BLaER1 treated with 17β-estradiol and CSF1 and Interleukin-3, amounts not matched to agents 10 nM and 100 nM (cell line): ENCODE measurements around the gene PGRMC2.
A peak's percentile ranks its signal among the peaks of the same experiment; 100 is the strongest.

Source experiments
- H3K27ac ChIP-seq, 11 experiments: shearing (Covaris generic); formaldehyde crosslinking; 2 replicates each; pipeline ENCODE4 v1.8.1; 2022
- H3K27me3 ChIP-seq, 11 experiments: shearing (Covaris generic); formaldehyde crosslinking; 2 replicates each; pipeline ENCODE4 v1.8.1; 2022
- H3K36me3 ChIP-seq, 11 experiments: shearing (Covaris generic); formaldehyde crosslinking; 2 replicates each; pipeline ENCODE4 v1.8.1; 2022
- H3K4me1 ChIP-seq, 10 experiments: shearing (Covaris generic); formaldehyde crosslinking; 2 replicates each; pipeline ENCODE4 v1.8.1; 2022
- H3K4me2 ChIP-seq, 11 experiments: shearing (Covaris generic); formaldehyde crosslinking; 2 replicates each; pipeline ENCODE4 v1.8.1; 2022
- H3K4me3 ChIP-seq, 10 experiments: shearing (Covaris generic); formaldehyde crosslinking; 2 replicates each; pipeline ENCODE4 v1.8.1; 2022
- H3K9ac ChIP-seq, 11 experiments: shearing (Covaris generic); formaldehyde crosslinking; 2 replicates each; pipeline ENCODE4 v1.8.1; 2022
- H3K9me3 ChIP-seq, 11 experiments: shearing (Covaris generic); formaldehyde crosslinking; replicated peaks in 1 of 11; 2 replicates each; pipeline ENCODE4 v1.8.1; 2022
- H4K20me1 ChIP-seq, 11 experiments: shearing (Covaris generic); formaldehyde crosslinking; 2 replicates each; pipeline ENCODE4 v1.8.1; 2022
- Cebpa-rat ChIP-seq, 11 experiments: shearing (Covaris generic); IDR thresholded peaks; 2 replicates each; pipeline ENCODE4 v1.8.1; 2022

The PGRMC2 gene

GRCh38 chr4:128303986-128304385, 16.4 kb upstream of the PGRMC2 start:
- Histone ChIP-seq H3K27ac (no peak overlapping the region), H3K9me3 (no peaks in the 10 kb centered on the region), H3K4me3 (no peak overlapping the region), H3K9ac (no peak overlapping the region), H3K4me2 (no peak overlapping the region), H3K27me3 (no peaks in the 10 kb centered on the region), H3K36me3 (peaks cover 8 to 56% (median 26%) of the 10 kb centered on the region in 11 experiments; a peak in 18 of 22 replicates), H4K20me1 (no peaks in the 10 kb centered on the region), H3K4me1 (no peaks in the 10 kb centered on the region)
- no peak for TF ChIP-seq Cebpa-rat (IDR thresholded peaks at IDR 0.05)

- H3K9ac ChIP-seq = no peak overlapping the region
- H3K36me3 ChIP-seq = peaks cover 8 to 51% (median 22%) of the 10 kb centered on the region in 11 experiments; a peak in 16 of 22 replicates
- no peaks in the 10 kb centered on the region for H4K20me1 ChIP-seq
- no peak for TF ChIP-seq Cebpa-rat (IDR thresholded peaks at IDR 0.05)
- no peak overlapping the region for H3K4me3 ChIP-seq
- no peaks in the 10 kb centered on the region for H3K9me3 ChIP-seq
- no peak overlapping the region for H3K27ac ChIP-seq
- H3K4me2 ChIP-seq = no peak overlapping the region
- no peaks in the 10 kb centered on the region for H3K4me1 ChIP-seq
- H3K27me3 ChIP-seq = no peaks in the 10 kb centered on the region
These were observed 15.8 kb upstream of the PGRMC2 start for GRCh38 chr4:128303405-128303785.

GRCh38 chr4:128301979-128302378, 14.4 kb upstream of the PGRMC2 start:
- no peak for TF ChIP-seq Cebpa-rat (IDR thresholded peaks at IDR 0.05)

GRCh38 chr4:128299848-128300247, 12.2 kb upstream of the PGRMC2 start:
- H3K4me2 ChIP-seq = no peak overlapping the region
- H3K4me3 ChIP-seq = no peak overlapping the region
- H3K9ac ChIP-seq = no peak overlapping the region
- no peak overlapping the region for H3K27ac ChIP-seq
- H3K27me3 ChIP-seq = no peaks in the 10 kb centered on the region
- H4K20me1 ChIP-seq = no peaks in the 10 kb centered on the region
- H3K4me1 ChIP-seq = peaks cover 0 to 1% (median 0%) of the 10 kb centered on the region in 10 experiments; a peak in 5 of 20 replicates
- no peak for TF ChIP-seq Cebpa-rat (IDR thresholded peaks at IDR 0.05)
- no peaks in the 10 kb centered on the region for H3K9me3 ChIP-seq
- H3K36me3 ChIP-seq = peaks cover 4 to 49% (median 19%) of the 10 kb centered on the region in 11 experiments; a peak in 15 of 22 replicates

More at GRCh38 chr4:128301979-128302378, 14.4 kb upstream of the PGRMC2 start:
- no peak overlapping the region for H3K9ac ChIP-seq
- no peaks in the 10 kb centered on the region for H3K9me3 ChIP-seq
- H3K27ac ChIP-seq = no peak overlapping the region
- H3K27me3 ChIP-seq = no peaks in the 10 kb centered on the region
- no peak overlapping the region for H3K4me2 ChIP-seq
- H3K4me3 ChIP-seq = no peak overlapping the region
- H3K4me1 ChIP-seq = no peaks in the 10 kb centered on the region
- peaks cover 5 to 55% (median 21%) of the 10 kb centered on the region in 11 experiments; a peak in 15 of 22 replicates for H3K36me3 ChIP-seq
- no peaks in the 10 kb centered on the region for H4K20me1 ChIP-seq

- no peak for TF ChIP-seq Cebpa-rat (IDR thresholded peaks at IDR 0.05)
These were observed 11.2 kb upstream of the PGRMC2 start for GRCh38 chr4:128298852-128299251.

GRCh38 chr4:128298146-128298758, 10.6 kb upstream of the PGRMC2 start:
- H3K27ac ChIP-seq = no peak overlapping the region
- H3K27me3 ChIP-seq = no peaks in the 10 kb centered on the region
- H3K9me3 ChIP-seq = no peaks in the 10 kb centered on the region
- peaks cover 4 to 38% (median 17%) of the 10 kb centered on the region in 11 experiments; a peak in 13 of 22 replicates for H3K36me3 ChIP-seq
- no peak overlapping the region for H3K4me2 ChIP-seq
- no peak overlapping the region for H3K4me3 ChIP-seq
- no peak for TF ChIP-seq Cebpa-rat (IDR thresholded peaks at IDR 0.05)
- peaks cover 6 to 9% (median 7%) of the 10 kb centered on the region in 10 experiments; a peak in 18 of 20 replicates for H3K4me1 ChIP-seq
- H4K20me1 ChIP-seq = no peaks in the 10 kb centered on the region
- H3K9ac ChIP-seq = no peak overlapping the region

More at GRCh38 chr4:128298852-128299251, 11.2 kb upstream of the PGRMC2 start:
- no peak overlapping the region for H3K4me3 ChIP-seq
- H3K4me1 ChIP-seq = peaks cover 6 to 9% (median 7%) of the 10 kb centered on the region in 10 experiments; a peak in 18 of 20 replicates
- no peak overlapping the region for H3K27ac ChIP-seq
- no peaks in the 10 kb centered on the region for H3K9me3 ChIP-seq
- no peaks in the 10 kb centered on the region for H3K27me3 ChIP-seq
- H3K36me3 ChIP-seq = peaks cover 4 to 44% (median 18%) of the 10 kb centered on the region in 11 experiments; a peak in 13 of 22 replicates
- no peaks in the 10 kb centered on the region for H4K20me1 ChIP-seq
- H3K4me2 ChIP-seq = no peak overlapping the region
- H3K9ac ChIP-seq = no peak overlapping the region

GRCh38 chr4:128295255-128295654, 7.6 kb upstream of the PGRMC2 start:
- no peak for TF ChIP-seq Cebpa-rat (IDR thresholded peaks at IDR 0.05)

GRCh38 chr4:128294464-128294863, 6.9 kb upstream of the PGRMC2 start:
- no peaks in the 10 kb centered on the region for H3K9me3 ChIP-seq
- peaks cover 9 to 12% (median 10%) of the 10 kb centered on the region in 10 experiments for H3K4me1 ChIP-seq
- no peaks in the 10 kb centered on the region for H4K20me1 ChIP-seq
- H3K36me3 ChIP-seq = peaks cover 0 to 14% (median 4%) of the 10 kb centered on the region in 11 experiments; a peak in 7 of 22 replicates
- H3K4me3 ChIP-seq = no peak overlapping the region
- H3K27ac ChIP-seq = no peak overlapping the region
- no peaks in the 10 kb centered on the region for H3K27me3 ChIP-seq
- TF ChIP-seq Cebpa-rat (IDR thresholded peaks at IDR 0.05) = no peak
- peak overlapping the region in 10 of 11 experiments; percentile 33 to 62 (median 43); a peak in 20 of 22 replicates for H3K4me2 ChIP-seq
- H3K9ac ChIP-seq = no peak overlapping the region

More at GRCh38 chr4:128295255-128295654, 7.6 kb upstream of the PGRMC2 start:
- Histone ChIP-seq H3K27ac (no peak overlapping the region), H3K4me1 (peaks cover 6 to 9% (median 7%) of the 10 kb centered on the region in 10 experiments; a peak in 18 of 20 replicates), H3K9me3 (no peaks in the 10 kb centered on the region), H3K36me3 (peaks cover 0 to 18% (median 7%) of the 10 kb centered on the region in 11 experiments; a peak in 9 of 22 replicates), H4K20me1 (no peaks in the 10 kb centered on the region), H3K4me3 (no peak overlapping the region), H3K9ac (no peak overlapping the region), H3K4me2 (peak overlapping the region in 1 of 11 experiments; percentile 62; a peak in 2 of 22 replicates), H3K27me3 (no peaks in the 10 kb centered on the region)

- no peak overlapping the region for H3K4me2 ChIP-seq
- H4K20me1 ChIP-seq = no peaks in the 10 kb centered on the region
- no peaks in the 10 kb centered on the region for H3K9me3 ChIP-seq
- H3K27ac ChIP-seq = no peak overlapping the region
- no peak overlapping the region for H3K9ac ChIP-seq
- H3K4me3 ChIP-seq = no peak overlapping the region
- H3K36me3 ChIP-seq = peaks cover 0 to 12% (median 0%) of the 10 kb centered on the region in 11 experiments; a peak in 5 of 22 replicates
- TF ChIP-seq Cebpa-rat (IDR thresholded peaks at IDR 0.05) = no peak
- H3K4me1 ChIP-seq = peaks cover 17 to 21% (median 18%) of the 10 kb centered on the region in 10 experiments
- H3K27me3 ChIP-seq = no peaks in the 10 kb centered on the region
These were observed 4.7 kb upstream of the PGRMC2 start for GRCh38 chr4:128292349-128292748.
